Measurements from ENCODE around the gene TSC22D1. TPM values are rescaled to one million over a fixed set of nuclear protein-coding genes. Genes with fewer than 3 reads are reported as not detected.

TSC22D1 gene
- total and polyA plus RNA-seq, 2 of the 4 experiments (the other 2 are of a cell fraction), result 30.8 to 42.2 TPM

DNA sequence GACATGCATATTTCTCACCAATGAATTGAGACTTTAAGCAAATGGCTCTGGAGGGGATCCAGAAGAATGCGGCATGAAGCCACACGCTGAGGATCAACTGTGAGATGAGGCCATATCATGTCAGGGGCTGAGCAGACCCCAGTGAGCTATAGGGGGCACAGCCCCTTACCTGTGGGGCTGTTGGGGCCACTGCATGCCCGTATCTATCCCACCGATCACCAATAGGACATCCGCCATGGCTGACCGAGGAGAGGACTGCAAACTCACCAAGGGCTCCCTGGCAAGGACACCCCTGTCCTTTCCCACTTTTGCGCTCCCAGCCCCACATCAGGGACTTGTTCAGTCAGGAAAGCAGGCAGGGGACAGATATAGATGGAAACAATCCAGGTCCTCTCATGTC is 124.5 kb downstream of the TSC22D1 start:
- Histone ChIP-seq H3K9me1 (ENCODE audit: insufficient read depth, low read length) (peaks cover 5% of the 10 kb centered on the region; the same call in 1 of the 2 replicates), H4K8ac (ENCODE audit: low read depth in 2 of 2, low read length in 2 of 2) (no peak overlapping the region), H3K36me3 (ENCODE audit: control insufficient read depth, insufficient read depth, low read length) (no peaks in the 10 kb centered on the region), H3K14ac (replicated peaks; ENCODE audit: low read depth, low read length) (no peak overlapping the region), H2AK9ac (replicated peaks; ENCODE audit: low read depth, low read length, poor library complexity) (no peak overlapping the region), H4K91ac (ENCODE audit: insufficient read depth, low read depth, low read length) (no peak overlapping the region), H2BK5ac (ENCODE audit: low read depth, low read length, poor library complexity, severe bottlenecking) (no peak overlapping the region), H3K18ac (ENCODE audit: low read depth, low read length) (no peak overlapping the region), H3K9me3 (ENCODE audit: control insufficient read depth, insufficient read depth, low read length) (no peaks in the 10 kb centered on the region), H4K20me1 (ENCODE audit: insufficient read depth, low read length) (peaks cover 20% of the 10 kb centered on the region), H2AK5ac (ENCODE audit: low read depth, low read length) (no peak overlapping the region), H3K9ac (ENCODE audit: low read depth, low read length) (no peak overlapping the region), H3K4me1 (ENCODE audit: control insufficient read depth, insufficient read depth, low read length) (peaks cover 9% of the 10 kb centered on the region), H2BK120ac (ENCODE audit: low read depth, low read length) (no peak overlapping the region), H3K27me3 (ENCODE audit: control insufficient read depth, insufficient read depth, low read length) (no peaks in the 10 kb centered on the region), H3K56ac (ENCODE audit: extremely low read depth, insufficient read depth, low read length) (no peak overlapping the region), H2BK20ac (ENCODE audit: low read depth, low read length) (no peak overlapping the region), H3K4me2 (ENCODE audit: low read depth, low read length) (no peak overlapping the region), H2AFZ (replicated peaks; ENCODE audit: low read length, poor library complexity) (no peak overlapping the region), H3K79me1 (ENCODE audit: low read depth in 1 of 2, low read length in 2 of 2) (peaks cover 26 to 52% of the 10 kb centered on the region in 2 experiments), H2BK15ac (ENCODE audit: low read depth, low read length) (no peak overlapping the region), H3K23ac (ENCODE audit: low read depth, low read length) (no peak overlapping the region), H3K4ac (ENCODE audit: low read depth, low read length) (no peak overlapping the region), H3K27ac (ENCODE audit: insufficient read depth, low read length) (no peak overlapping the region), H3K4me3 (ENCODE audit: insufficient read depth, low read depth, low read length) (no peak overlapping the region), H4K5ac (ENCODE audit: low read depth, low read length) (no peak overlapping the region)
- no peak for DNase-seq
- in situ Hi-C loops (cut with MboI; ENCODE audit: low sequenced_read_pairs), result no loop called here
- no TSS peak for BruUV-seq (replicated peaks)
- 60% methylated on average over 1 of the region's 7 CpGs; no CpG with 5 or more reads in 1 of the 2 experiments for WGBS, 2 experiments (ENCODE audit: extremely low coverage in 2 of 2, insufficient read length in 1 of 2)
- CTCF ChIA-PET, result no interaction called here
- POLR2A ChIA-PET (ENCODE audit: unreplicated experiment), result no interaction called here
- TF ChIP-seq RAD21 (IDR thresholded peaks at IDR 0.05; ENCODE audit: low read length) (no peak), NFE2L2 (IDR thresholded peaks at IDR 0.05; ENCODE audit: low read depth, low read length) (no peak), MAZ (IDR thresholded peaks at IDR 0.05; ENCODE audit: borderline replicate concordance, low read depth, low read length) (no peak), CHD1 (IDR thresholded peaks at IDR 0.05; ENCODE audit: low read depth, low read length) (no peak), FOS (IDR thresholded peaks at IDR 0.05; ENCODE audit: low read depth, low read length) (no peak), MXI1 (IDR thresholded peaks at IDR 0.05; ENCODE audit: borderline replicate concordance, low read depth, low read length) (no peak), RFX5 (IDR thresholded peaks at IDR 0.05; ENCODE audit: low read depth, low read length) (no peak), ELK1 (IDR thresholded peaks at IDR 0.05; ENCODE audit: borderline replicate concordance, low read depth, low read length) (no peak), RCOR1 (IDR thresholded peaks at IDR 0.05; ENCODE audit: insufficient replicate concordance, low read length) (no peak), BHLHE40 (IDR thresholded peaks at IDR 0.05; ENCODE audit: low read depth, low read length) (no peak), SMC3 (IDR thresholded peaks at IDR 0.05; ENCODE audit: low read depth, low read length) (no peak), MAFK (IDR thresholded peaks at IDR 0.05; ENCODE audit: low read depth, low read length) (no peak), CEBPB (IDR thresholded peaks at IDR 0.05; ENCODE audit: low read depth, low read length) (no peak), POLR2A (IDR thresholded peaks at IDR 0.05; ENCODE audit: low read depth, low read length) (no peak)
- TF ChIP-seq, protein P1, sequence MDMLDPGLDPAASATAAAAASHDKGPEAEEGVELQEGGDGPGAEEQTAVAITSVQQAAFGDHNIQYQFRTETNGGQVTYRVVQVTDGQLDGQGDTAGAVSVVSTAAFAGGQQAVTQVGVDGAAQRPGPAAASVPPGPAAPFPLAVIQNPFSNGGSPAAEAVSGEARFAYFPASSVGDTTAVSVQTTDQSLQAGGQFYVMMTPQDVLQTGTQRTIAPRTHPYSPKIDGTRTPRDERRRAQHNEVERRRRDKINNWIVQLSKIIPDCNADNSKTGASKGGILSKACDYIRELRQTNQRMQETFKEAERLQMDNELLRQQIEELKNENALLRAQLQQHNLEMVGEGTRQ (IDR thresholded peaks at IDR 0.05; ENCODE audit: low read depth, low read length), result no peak
- TF ChIP-seq, protein P2, sequence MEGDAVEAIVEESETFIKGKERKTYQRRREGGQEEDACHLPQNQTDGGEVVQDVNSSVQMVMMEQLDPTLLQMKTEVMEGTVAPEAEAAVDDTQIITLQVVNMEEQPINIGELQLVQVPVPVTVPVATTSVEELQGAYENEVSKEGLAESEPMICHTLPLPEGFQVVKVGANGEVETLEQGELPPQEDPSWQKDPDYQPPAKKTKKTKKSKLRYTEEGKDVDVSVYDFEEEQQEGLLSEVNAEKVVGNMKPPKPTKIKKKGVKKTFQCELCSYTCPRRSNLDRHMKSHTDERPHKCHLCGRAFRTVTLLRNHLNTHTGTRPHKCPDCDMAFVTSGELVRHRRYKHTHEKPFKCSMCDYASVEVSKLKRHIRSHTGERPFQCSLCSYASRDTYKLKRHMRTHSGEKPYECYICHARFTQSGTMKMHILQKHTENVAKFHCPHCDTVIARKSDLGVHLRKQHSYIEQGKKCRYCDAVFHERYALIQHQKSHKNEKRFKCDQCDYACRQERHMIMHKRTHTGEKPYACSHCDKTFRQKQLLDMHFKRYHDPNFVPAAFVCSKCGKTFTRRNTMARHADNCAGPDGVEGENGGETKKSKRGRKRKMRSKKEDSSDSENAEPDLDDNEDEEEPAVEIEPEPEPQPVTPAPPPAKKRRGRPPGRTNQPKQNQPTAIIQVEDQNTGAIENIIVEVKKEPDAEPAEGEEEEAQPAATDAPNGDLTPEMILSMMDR (conservative IDR thresholded peaks at IDR 0.05; ENCODE audit: low read depth, low read length), result no peak
- intact Hi-C loops (cut with micrococcal nuclease), result no loop called here
- no peak for ATAC-seq (ENCODE audit: low read depth)
- dilution Hi-C loops (cut with HindIII; ENCODE audit: low sequenced_read_pairs, unreplicated experiment), result loop anchor here (25.0 kb wide), 1 partner anchor 539 kb away; no protein-coding TSS in a partner anchor

All from IMR-90 (cell line).